Trophoblast cell (in vitro differentiated cells and primary cell): ENCODE results near the gene HOXA9.

Experiments used
- DNase-seq, 2 donors: peaks; one replicate each; pipeline ENCODE4 v3.0.0-alpha.2; 2016
- H2AFZ ChIP-seq: 2 replicates; pipeline ENCODE4 v1.6.1; 2013; ENCODE audit warnings: low read length, moderate library complexity, mild to moderate bottlenecking; ENCODE audit not compliant: insufficient read depth, poor library complexity
- H2AK5ac ChIP-seq: 2 replicates; pipeline ENCODE4 v1.6.1; 2013; ENCODE audit warnings: mild to moderate bottlenecking, low read length
- H2BK120ac ChIP-seq: 2 replicates; pipeline ENCODE4 v1.6.1; 2013; ENCODE audit warnings: low read length, mild to moderate bottlenecking, moderate library complexity; ENCODE audit not compliant: insufficient read depth, poor library complexity
- H2BK12ac ChIP-seq: 2 replicates; pipeline ENCODE4 v1.6.1; 2013; ENCODE audit warnings: mild to moderate bottlenecking, low read length, moderate library complexity
- H2BK5ac ChIP-seq: 2 replicates; pipeline ENCODE4 v1.6.1; 2013; ENCODE audit warnings: low read length, low read depth, moderate library complexity, mild to moderate bottlenecking; ENCODE audit not compliant: poor library complexity
- H3K14ac ChIP-seq: 2 replicates; pipeline ENCODE4 v1.6.1; 2013; ENCODE audit warnings: mild to moderate bottlenecking, low read length
- H3K18ac ChIP-seq: 2 replicates; pipeline ENCODE4 v1.6.1; 2013; ENCODE audit warnings: mild to moderate bottlenecking, low read length
- H3K23ac ChIP-seq: 2 replicates; pipeline ENCODE4 v1.6.1; 2013; ENCODE audit warnings: low read length
- H3K27ac ChIP-seq: 2 replicates; pipeline ENCODE4 v1.5.1; 2013; ENCODE audit warnings: low read depth, mild to moderate bottlenecking, inconsistent platforms, low read length, moderate library complexity
- H3K27me3 ChIP-seq: 2 replicates; pipeline ENCODE4 v1.6.1; 2013; ENCODE audit warnings: inconsistent platforms, mild to moderate bottlenecking, low read length, moderate library complexity; ENCODE audit not compliant: insufficient read depth
- H3K36me3 ChIP-seq, 2 experiments: 1 replicate in 1 of 2; 2 replicates in 1 of 2; pipeline ENCODE4 v1.6.1; 2013; ENCODE audit warnings: low read length in 2 of 2, mild to moderate bottlenecking in 2 of 2, moderate library complexity in 1 of 2; ENCODE audit not compliant: insufficient read depth in 2 of 2, control insufficient read depth in 1 of 2
- H3K4ac ChIP-seq: 2 replicates; pipeline ENCODE4 v1.6.1; 2013; ENCODE audit warnings: low read depth, mild to moderate bottlenecking, low read length, moderate library complexity
- H3K4me1 ChIP-seq, 2 experiments: 1 replicate in 1 of 2; 2 replicates in 1 of 2; pipeline ENCODE4 v1.6.1; 2013; ENCODE audit warnings: low read length in 2 of 2, mild to moderate bottlenecking in 2 of 2, moderate library complexity in 1 of 2; ENCODE audit not compliant: insufficient read depth in 2 of 2, control insufficient read depth in 1 of 2
- H3K4me2 ChIP-seq: 2 replicates; pipeline ENCODE4 v1.6.1; 2013; ENCODE audit warnings: inconsistent platforms, mild to moderate bottlenecking, low read length, moderate library complexity
- H3K4me3 ChIP-seq: 2 replicates; pipeline ENCODE4 v1.5.1; 2013; ENCODE audit warnings: mild to moderate bottlenecking, low read depth, low read length, inconsistent platforms
- H3K79me1 ChIP-seq: one replicate; pipeline ENCODE4 v1.6.1; 2013; ENCODE audit warnings: low read length
- H3K79me2 ChIP-seq: 2 replicates; pipeline ENCODE4 v1.6.1; 2013; ENCODE audit warnings: low read length, mild to moderate bottlenecking; ENCODE audit not compliant: control insufficient read depth, insufficient read depth, poor library complexity
- H3K9ac ChIP-seq: 2 replicates; pipeline ENCODE4 v1.6.1; 2013; ENCODE audit warnings: mild to moderate bottlenecking, low read length
- H3K9me3 ChIP-seq: 2 replicates; pipeline ENCODE4 v1.6.1; 2013; ENCODE audit warnings: low read depth, mild to moderate bottlenecking, control low read depth, inconsistent platforms, low read length; ENCODE audit not compliant: insufficient read depth
- H4K12ac ChIP-seq: 2 replicates; pipeline ENCODE4 v1.6.1; 2013; ENCODE audit warnings: low read depth, mild to moderate bottlenecking, low read length, moderate library complexity
- H4K8ac ChIP-seq: 2 replicates; pipeline ENCODE4 v1.6.1; 2013; ENCODE audit warnings: low read depth, mild to moderate bottlenecking, low read length, moderate library complexity
- H4K91ac ChIP-seq: one replicate; pipeline ENCODE4 v1.6.1; 2013; ENCODE audit warnings: low read depth, mild to moderate bottlenecking, low read length, moderate library complexity
- WGBS: extraction: QIAGEN DNeasy Blood & Tissue Kit; methylation state at CpG from one replicate; pipeline ENCODE4 v1.1.7; 2013; ENCODE audit warnings: missing lambda C conversion rate; ENCODE audit not compliant: insufficient read length, insufficient coverage; ENCODE audit errors: extremely low coverage; 5-methylcytosine and 5-hydroxymethylcytosine counted together

The HOXA9 gene

DNA sequence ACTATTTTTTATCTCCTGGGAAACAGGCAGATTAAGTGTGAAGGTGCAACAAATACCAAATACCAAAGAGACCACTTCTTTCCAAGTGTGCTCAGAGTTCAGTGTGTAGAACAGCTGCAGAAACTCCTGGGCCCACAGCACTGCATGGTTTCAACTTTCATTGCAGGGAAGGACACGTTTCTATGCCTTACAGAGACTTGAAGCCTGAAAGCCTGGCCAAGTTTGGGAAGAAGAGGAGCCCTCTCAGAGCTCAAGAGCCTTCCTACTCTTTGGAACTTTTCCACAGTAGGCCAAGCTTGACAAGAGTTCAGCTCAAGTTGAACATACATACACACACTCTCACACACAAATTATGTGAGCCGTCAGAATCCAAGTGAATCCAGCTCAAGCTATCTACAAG lies 37.3 kb downstream of the HOXA9 start:
- H3K27me3 ChIP-seq, result peaks cover 84% of the 10 kb centered on the region
- no peaks in the 10 kb centered on the region for H3K79me1 ChIP-seq
- peaks cover 8 to 10% of the 10 kb centered on the region in 2 experiments for H3K4me1 ChIP-seq
- no peak overlapping the region for H4K12ac ChIP-seq
- H2AK5ac ChIP-seq, result no peak overlapping the region
- H4K91ac ChIP-seq, result no peak overlapping the region
- H2BK12ac ChIP-seq, result no peak overlapping the region
- H3K9ac ChIP-seq, result no peak overlapping the region
- H3K23ac ChIP-seq, result no peak overlapping the region
- no peak overlapping the region for H3K4me2 ChIP-seq
- H2BK5ac ChIP-seq, result no peak overlapping the region
- no peak overlapping the region for H2BK120ac ChIP-seq
- H3K4ac ChIP-seq, result no peak overlapping the region
- no peak overlapping the region for H2AFZ ChIP-seq
- H3K36me3 ChIP-seq, result no peaks in the 10 kb centered on the region
- H3K14ac ChIP-seq, result no peak overlapping the region
- H3K4me3 ChIP-seq, result no peak overlapping the region
- no peak overlapping the region for H4K8ac ChIP-seq
- WGBS, result no CpG with 5 or more reads among the region's 2 CpGs
- no peaks in the 10 kb centered on the region for H3K79me2 ChIP-seq
- no peak overlapping the region for H3K18ac ChIP-seq
- no peak overlapping the region for H3K27ac ChIP-seq
- peaks cover 20% of the 10 kb centered on the region for H3K9me3 ChIP-seq
- DNase-seq, result no peak

DNA sequence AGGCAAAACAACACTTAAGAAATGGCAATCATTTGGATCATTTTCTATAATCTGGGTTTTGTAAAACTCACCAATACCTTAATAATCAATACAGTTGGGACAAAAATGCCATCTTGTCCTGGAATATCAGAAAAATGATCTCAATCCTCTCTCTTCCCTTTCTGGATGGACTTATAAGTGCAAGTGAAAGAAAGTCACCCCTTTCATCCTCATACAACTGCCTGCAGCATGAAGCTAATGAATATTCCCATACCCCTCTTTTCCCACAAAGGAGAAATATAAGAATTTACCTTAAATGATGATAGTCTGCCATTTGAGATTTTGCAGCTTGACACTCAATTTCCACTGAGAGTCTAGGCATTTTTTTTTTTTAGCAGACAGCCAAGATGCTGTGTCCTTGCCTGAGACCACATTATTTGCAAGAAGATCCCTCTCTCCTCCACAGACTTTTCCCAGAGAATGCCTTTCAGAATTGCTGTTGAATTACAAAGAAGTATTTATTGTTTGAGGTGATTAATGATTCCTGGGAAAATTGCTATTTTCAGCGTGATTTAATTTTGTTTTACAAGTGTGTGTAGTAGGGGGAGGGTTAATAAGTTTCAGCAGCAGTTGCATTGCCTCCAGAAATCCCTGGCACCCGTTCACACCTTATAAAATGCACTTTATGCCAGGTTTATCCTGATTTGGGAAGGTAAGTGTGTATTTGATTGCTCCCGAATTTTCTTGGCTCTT lies 38.6 kb downstream of the HOXA9 start:
- no CpG with 5 or more reads among the region's 3 CpGs for WGBS
- Histone ChIP-seq H3K9me3 (peaks cover 25% of the 10 kb centered on the region), H2BK120ac (no peak overlapping the region), H3K4me3 (no peak overlapping the region), H3K4me2 (no peak overlapping the region), H3K23ac (no peak overlapping the region), H3K4me1 (peaks cover 8 to 10% of the 10 kb centered on the region in 2 experiments), H4K91ac (no peak overlapping the region), H3K79me1 (no peaks in the 10 kb centered on the region), H3K9ac (no peak overlapping the region), H2BK5ac (no peak overlapping the region), H3K79me2 (no peaks in the 10 kb centered on the region), H2AK5ac (no peak overlapping the region), H4K8ac (no peak overlapping the region), H3K4ac (no peak overlapping the region), H3K27me3 (peaks cover 93% of the 10 kb centered on the region), H3K36me3 (no peaks in the 10 kb centered on the region), H4K12ac (no peak overlapping the region), H3K27ac (no peak overlapping the region), H3K18ac (no peak overlapping the region), H2BK12ac (no peak overlapping the region), H2AFZ (no peak overlapping the region), H3K14ac (no peak overlapping the region)
- no peak for DNase-seq

DNA sequence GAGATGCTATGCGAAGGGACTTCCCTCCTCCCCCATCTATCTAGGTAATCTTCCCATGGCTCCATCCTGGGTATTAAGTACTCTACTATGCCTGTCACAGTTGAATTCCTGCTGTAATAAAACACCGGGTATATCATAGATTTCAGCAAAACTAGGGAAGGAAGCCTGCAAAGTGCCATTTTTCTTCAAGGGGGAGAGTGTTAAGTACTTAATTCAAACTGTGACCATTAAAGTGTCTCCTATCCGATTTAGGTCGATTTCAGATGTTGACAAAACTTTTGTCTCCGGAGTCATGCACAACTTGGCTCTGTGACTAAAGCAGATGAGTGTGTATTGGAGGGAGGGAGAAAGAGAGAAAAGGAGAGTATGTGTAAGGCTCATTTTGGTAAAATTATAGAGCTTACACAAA lies 39.3 kb downstream of the HOXA9 start:
- Histone ChIP-seq H2BK120ac (no peak overlapping the region), H3K14ac (no peak overlapping the region), H3K27ac (no peak overlapping the region), H3K36me3 (no peaks in the 10 kb centered on the region), H4K8ac (no peak overlapping the region), H3K79me1 (no peaks in the 10 kb centered on the region), H3K9ac (no peak overlapping the region), H3K4me3 (no peak overlapping the region), H3K9me3 (peaks cover 23% of the 10 kb centered on the region), H3K23ac (no peak overlapping the region), H2AK5ac (no peak overlapping the region), H4K12ac (no peak overlapping the region), H3K4ac (no peak overlapping the region), H3K79me2 (no peaks in the 10 kb centered on the region), H2AFZ (no peak overlapping the region), H2BK12ac (no peak overlapping the region), H3K4me2 (no peak overlapping the region), H3K27me3 (peaks cover 88% of the 10 kb centered on the region), H3K18ac (no peak overlapping the region), H2BK5ac (no peak overlapping the region), H4K91ac (no peak overlapping the region), H3K4me1 (peaks cover 7% of the 10 kb centered on the region in 2 experiments)
- WGBS, result no CpG with 5 or more reads among the region's 5 CpGs
- DNase-seq, result no peak

DNA sequence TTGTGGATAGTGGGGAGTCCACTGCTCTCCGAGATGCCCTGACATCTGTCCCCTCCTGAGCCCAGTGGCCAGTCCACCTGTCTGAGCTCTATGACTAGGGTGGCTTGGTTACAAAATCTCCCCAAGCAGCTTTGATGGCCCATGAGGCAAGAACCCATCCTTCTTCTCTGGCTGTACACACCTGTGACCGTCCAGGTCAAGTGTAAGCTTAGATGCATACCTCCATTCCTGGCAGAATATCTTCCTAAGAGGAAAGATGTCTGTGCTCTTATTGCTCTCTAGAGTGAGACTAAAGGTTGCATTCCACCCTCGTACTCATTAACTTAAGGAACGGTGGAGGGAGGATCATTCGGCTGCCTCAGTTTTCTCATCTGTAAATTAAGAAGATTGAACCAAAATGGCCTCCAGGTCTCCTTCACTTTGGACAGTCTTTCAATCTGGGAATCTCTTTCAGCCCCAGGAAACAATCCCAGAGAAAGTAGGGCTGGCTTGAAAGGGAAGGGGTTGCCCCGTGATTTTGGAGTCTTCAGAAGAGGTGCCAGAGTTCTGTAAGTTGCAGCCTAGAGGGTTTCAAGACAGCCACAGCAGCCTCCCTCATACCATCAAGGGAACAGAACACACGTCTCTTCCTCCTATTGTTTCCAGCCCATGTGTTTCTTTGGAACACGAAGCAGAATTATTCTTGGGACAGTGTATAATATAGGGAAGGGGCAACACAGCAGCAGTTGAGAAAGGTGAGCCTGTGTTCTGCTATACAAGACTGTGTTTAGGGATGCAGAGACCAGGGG lies 40.2 kb downstream of the HOXA9 start:
- Histone ChIP-seq H2BK12ac (no peak overlapping the region), H3K27ac (no peak overlapping the region), H3K79me1 (no peaks in the 10 kb centered on the region), H3K4me3 (no peak overlapping the region), H4K8ac (no peak overlapping the region), H2AK5ac (no peak overlapping the region), H3K9ac (no peak overlapping the region), H3K23ac (no peak overlapping the region), H3K27me3 (peaks cover 88% of the 10 kb centered on the region), H3K14ac (no peak overlapping the region), H2BK120ac (no peak overlapping the region), H3K4me1 (peaks cover 0 to under 1% of the 10 kb centered on the region in 2 experiments), H3K9me3 (peaks cover 15% of the 10 kb centered on the region), H3K36me3 (no peaks in the 10 kb centered on the region), H4K91ac (no peak overlapping the region), H3K18ac (no peak overlapping the region), H2AFZ (no peak overlapping the region), H2BK5ac (no peak overlapping the region), H3K79me2 (no peaks in the 10 kb centered on the region), H3K4me2 (no peak overlapping the region), H4K12ac (no peak overlapping the region), H3K4ac (no peak overlapping the region)
- no peak for DNase-seq
- no CpG with 5 or more reads among the region's 8 CpGs for WGBS
